Measurements from ENCODE around the gene MANBA. TPM values are rescaled to one million over a fixed set of nuclear protein-coding genes. Genes with fewer than 3 reads are reported as not detected.

The MANBA gene
- total RNA-seq, 1 experiment from 2014 or later, result 4.0 TPM

DNA sequence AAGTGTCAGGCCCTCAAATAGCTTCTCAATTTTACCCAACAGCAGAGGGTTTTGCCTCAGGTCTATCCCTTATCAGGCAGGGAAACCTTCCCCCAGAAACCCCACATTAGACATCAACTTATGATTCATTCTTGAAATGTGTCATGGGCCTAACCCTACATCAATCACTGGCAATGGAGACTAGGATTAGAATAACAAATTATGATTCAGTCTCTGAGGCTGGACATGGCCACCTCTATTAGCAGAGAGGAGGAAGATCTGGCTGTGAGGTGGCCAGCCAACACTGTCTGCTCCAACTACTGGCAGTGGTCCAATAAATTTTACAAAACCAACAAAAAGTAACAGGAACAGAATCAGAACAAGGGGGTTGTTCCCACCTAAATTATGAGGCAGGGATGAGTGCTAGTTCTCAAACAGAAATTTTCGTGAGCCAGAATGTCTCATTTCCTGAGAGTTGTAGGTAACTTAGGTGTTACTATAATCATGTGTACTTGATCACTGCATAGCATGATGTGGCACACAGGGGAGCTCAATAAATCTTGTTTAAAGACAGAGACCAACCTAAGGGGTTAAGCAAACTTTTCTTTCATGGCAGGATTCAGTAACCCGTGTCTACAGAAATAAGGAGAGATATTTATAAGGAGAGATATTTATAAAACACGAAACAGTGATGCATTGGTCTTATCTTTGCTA lies 132.8 kb downstream of the MANBA start:
- no peak for DNase-seq (ENCODE audit: low spot score)
- Histone ChIP-seq H3K27me3 (replicated peaks; ENCODE audit: insufficient read depth, low read depth, low read length, poor library complexity) (no peaks in the 10 kb centered on the region), H3K4me1 (ENCODE audit: insufficient read depth, low read length, poor library complexity, severe bottlenecking) (no peaks in the 10 kb centered on the region), H3K27ac (ENCODE audit: low read depth, low read length, poor library complexity, severe bottlenecking) (no peak overlapping the region), H3K36me3 (ENCODE audit: insufficient read depth, low read length, poor library complexity, severe bottlenecking) (no peaks in the 10 kb centered on the region), H3K9me3 (ENCODE audit: low read depth, low read length, poor library complexity, severe bottlenecking) (no peaks in the 10 kb centered on the region), H3K4me3 (ENCODE audit: low read depth, low read length, poor library complexity, severe bottlenecking) (no peak overlapping the region)
- CTCF ChIA-PET, result no interaction called here
- TF ChIP-seq EZH2 (IDR thresholded peaks at IDR 0.05; ENCODE audit: borderline replicate concordance, low read depth, low read length, poor library complexity, severe bottlenecking), result no peak
- TF ChIP-seq, protein P1, sequence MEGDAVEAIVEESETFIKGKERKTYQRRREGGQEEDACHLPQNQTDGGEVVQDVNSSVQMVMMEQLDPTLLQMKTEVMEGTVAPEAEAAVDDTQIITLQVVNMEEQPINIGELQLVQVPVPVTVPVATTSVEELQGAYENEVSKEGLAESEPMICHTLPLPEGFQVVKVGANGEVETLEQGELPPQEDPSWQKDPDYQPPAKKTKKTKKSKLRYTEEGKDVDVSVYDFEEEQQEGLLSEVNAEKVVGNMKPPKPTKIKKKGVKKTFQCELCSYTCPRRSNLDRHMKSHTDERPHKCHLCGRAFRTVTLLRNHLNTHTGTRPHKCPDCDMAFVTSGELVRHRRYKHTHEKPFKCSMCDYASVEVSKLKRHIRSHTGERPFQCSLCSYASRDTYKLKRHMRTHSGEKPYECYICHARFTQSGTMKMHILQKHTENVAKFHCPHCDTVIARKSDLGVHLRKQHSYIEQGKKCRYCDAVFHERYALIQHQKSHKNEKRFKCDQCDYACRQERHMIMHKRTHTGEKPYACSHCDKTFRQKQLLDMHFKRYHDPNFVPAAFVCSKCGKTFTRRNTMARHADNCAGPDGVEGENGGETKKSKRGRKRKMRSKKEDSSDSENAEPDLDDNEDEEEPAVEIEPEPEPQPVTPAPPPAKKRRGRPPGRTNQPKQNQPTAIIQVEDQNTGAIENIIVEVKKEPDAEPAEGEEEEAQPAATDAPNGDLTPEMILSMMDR (conservative IDR thresholded peaks at IDR 0.05; ENCODE audit: low read depth, low read length), result no peak
- no TSS peak for BruUV-seq (replicated peaks)
- intact Hi-C loops (cut with micrococcal nuclease; ENCODE audit: unreplicated experiment), result loop anchor here (10.0 kb wide), 2 partner anchors 137 to 287 kb away; partner anchors contain the start of gene MANBA
- POLR2A ChIA-PET (ENCODE audit: low non-redundant PET), result no interaction called here

DNA sequence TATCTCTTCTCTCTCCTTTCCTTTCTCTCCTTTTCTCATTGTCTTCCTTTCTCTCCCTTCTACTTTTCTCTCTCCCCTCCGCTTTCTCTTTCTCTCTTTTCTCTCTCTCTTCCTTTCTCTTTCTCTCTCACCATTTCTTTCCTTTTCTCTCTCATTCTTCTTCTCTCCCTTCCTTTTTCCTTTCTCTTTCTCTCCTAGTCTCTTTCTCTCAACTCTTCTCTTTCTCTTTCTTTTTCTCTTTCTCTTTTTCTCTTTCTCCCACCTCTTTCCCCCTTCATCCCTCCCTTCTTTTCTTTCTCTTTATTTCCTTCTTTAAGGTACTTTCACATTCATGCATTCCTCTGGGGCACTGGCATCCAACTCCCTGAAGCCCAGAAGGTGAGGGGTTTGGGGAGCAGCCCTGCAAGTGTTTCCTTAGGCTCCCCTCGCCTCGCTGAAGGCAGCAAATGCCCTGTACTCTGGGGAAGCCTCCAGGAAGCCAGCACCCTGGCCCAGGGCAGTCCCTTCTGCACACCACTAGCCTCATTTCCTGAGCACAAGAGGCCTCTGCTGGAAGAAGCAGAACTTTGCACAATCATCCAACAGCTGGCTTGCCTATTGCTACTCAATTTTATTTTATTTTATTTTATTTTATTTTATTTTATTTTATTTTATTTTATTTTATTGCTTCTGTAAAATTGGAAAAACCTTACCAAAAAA lies 135.4 kb downstream of the MANBA start:
- no TSS peak for BruUV-seq (replicated peaks)
- CTCF ChIA-PET, result interaction anchor here (0.6 to 0.7 kb wide), 2 partner anchors 9 to 179 kb away, joined by 3 to 4 read pairs; no protein-coding TSS in a partner anchor
- Histone ChIP-seq H3K4me1 (ENCODE audit: insufficient read depth, low read length, poor library complexity, severe bottlenecking) (peaks cover 7% of the 10 kb centered on the region), H3K36me3 (ENCODE audit: insufficient read depth, low read length, poor library complexity, severe bottlenecking) (no peaks in the 10 kb centered on the region), H3K27me3 (replicated peaks; ENCODE audit: insufficient read depth, low read depth, low read length, poor library complexity) (no peaks in the 10 kb centered on the region), H3K4me3 (ENCODE audit: low read depth, low read length, poor library complexity, severe bottlenecking) (no peak overlapping the region), H3K9me3 (ENCODE audit: low read depth, low read length, poor library complexity, severe bottlenecking) (no peaks in the 10 kb centered on the region), H3K27ac (ENCODE audit: low read depth, low read length, poor library complexity, severe bottlenecking) (no peak overlapping the region)
- peak; percentile 45 for DNase-seq (ENCODE audit: low spot score)
- TF ChIP-seq, protein P1 (conservative IDR thresholded peaks at IDR 0.05; ENCODE audit: low read depth, low read length), result peak; percentile 33
- no peak for TF ChIP-seq EZH2 (IDR thresholded peaks at IDR 0.05; ENCODE audit: borderline replicate concordance, low read depth, low read length, poor library complexity, severe bottlenecking)
- POLR2A ChIA-PET (ENCODE audit: low non-redundant PET), result no interaction called here
- intact Hi-C loops (cut with micrococcal nuclease; ENCODE audit: unreplicated experiment), result loop anchor here (10.0 kb wide), 2 partner anchors 139 to 289 kb away; partner anchors contain the start of gene MANBA

DNA sequence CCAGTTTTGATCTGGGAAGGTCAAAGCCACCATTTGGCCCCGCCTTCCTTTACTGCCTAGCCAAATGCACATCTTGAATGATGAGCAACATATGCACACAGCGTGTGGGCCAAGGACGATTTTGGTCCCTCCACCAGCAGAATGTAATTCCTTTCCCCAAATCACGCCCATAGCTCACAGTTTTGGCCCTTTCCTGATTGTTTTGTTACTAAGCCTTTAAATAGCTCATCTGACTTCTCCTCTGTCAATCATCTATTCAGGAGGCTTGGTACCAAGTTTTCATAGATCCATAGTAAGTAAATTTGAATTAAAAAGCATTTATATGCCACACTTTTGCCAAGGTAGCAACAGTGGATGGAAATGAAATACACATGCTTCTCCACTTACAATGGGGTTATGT lies 136.3 kb downstream of the MANBA start:
- H3K4me1 ChIP-seq (ENCODE audit: insufficient read depth, low read length, poor library complexity, severe bottlenecking), result peaks cover 8% of the 10 kb centered on the region
- ChIA-PET CTCF (no interaction called here), POLR2A (ENCODE audit: low non-redundant PET) (no interaction called here)
- H3K36me3 ChIP-seq (ENCODE audit: insufficient read depth, low read length, poor library complexity, severe bottlenecking), result no peaks in the 10 kb centered on the region
- no peaks in the 10 kb centered on the region for H3K9me3 ChIP-seq (ENCODE audit: low read depth, low read length, poor library complexity, severe bottlenecking)
- BruUV-seq (replicated peaks), result no TSS peak
- no peaks in the 10 kb centered on the region for H3K27me3 ChIP-seq (replicated peaks; ENCODE audit: insufficient read depth, low read depth, low read length, poor library complexity)
- H3K4me3 ChIP-seq (ENCODE audit: low read depth, low read length, poor library complexity, severe bottlenecking), result no peak overlapping the region
- no peak overlapping the region for H3K27ac ChIP-seq (ENCODE audit: low read depth, low read length, poor library complexity, severe bottlenecking)
- intact Hi-C loops (cut with micrococcal nuclease; ENCODE audit: unreplicated experiment), result loop anchor here (5.0 to 10.0 kb wide), 4 partner anchors 140 to 468 kb away; partner anchors contain the start of genes MANBA and UBE2D3
- DNase-seq (ENCODE audit: low spot score), result no peak
- TF ChIP-seq, protein P1 (conservative IDR thresholded peaks at IDR 0.05; ENCODE audit: low read depth, low read length), result no peak
